ENCODE measurements around the gene PLIN5.

- TF ChIP-seq, protein P1, sequence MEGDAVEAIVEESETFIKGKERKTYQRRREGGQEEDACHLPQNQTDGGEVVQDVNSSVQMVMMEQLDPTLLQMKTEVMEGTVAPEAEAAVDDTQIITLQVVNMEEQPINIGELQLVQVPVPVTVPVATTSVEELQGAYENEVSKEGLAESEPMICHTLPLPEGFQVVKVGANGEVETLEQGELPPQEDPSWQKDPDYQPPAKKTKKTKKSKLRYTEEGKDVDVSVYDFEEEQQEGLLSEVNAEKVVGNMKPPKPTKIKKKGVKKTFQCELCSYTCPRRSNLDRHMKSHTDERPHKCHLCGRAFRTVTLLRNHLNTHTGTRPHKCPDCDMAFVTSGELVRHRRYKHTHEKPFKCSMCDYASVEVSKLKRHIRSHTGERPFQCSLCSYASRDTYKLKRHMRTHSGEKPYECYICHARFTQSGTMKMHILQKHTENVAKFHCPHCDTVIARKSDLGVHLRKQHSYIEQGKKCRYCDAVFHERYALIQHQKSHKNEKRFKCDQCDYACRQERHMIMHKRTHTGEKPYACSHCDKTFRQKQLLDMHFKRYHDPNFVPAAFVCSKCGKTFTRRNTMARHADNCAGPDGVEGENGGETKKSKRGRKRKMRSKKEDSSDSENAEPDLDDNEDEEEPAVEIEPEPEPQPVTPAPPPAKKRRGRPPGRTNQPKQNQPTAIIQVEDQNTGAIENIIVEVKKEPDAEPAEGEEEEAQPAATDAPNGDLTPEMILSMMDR (IDR thresholded peaks at IDR 0.05; ENCODE audit: borderline replicate concordance, extremely low read depth, low read length, poor library complexity, severe bottlenecking), result no peak
- no peak for TF ChIP-seq EZH2 (IDR thresholded peaks at IDR 0.05; ENCODE audit: borderline replicate concordance, low read depth, low read length, severe bottlenecking)
Measured at GRCh38 chr19:4515732-4516131, 19.3 kb downstream of the PLIN5 start.
